Measurements from ENCODE around the gene OTOGL.

Gene OTOGL

GRCh38 chr12:80412343-80412953 lies 313.1 kb downstream of the OTOGL start:
- TF ChIP-seq, protein P1, sequence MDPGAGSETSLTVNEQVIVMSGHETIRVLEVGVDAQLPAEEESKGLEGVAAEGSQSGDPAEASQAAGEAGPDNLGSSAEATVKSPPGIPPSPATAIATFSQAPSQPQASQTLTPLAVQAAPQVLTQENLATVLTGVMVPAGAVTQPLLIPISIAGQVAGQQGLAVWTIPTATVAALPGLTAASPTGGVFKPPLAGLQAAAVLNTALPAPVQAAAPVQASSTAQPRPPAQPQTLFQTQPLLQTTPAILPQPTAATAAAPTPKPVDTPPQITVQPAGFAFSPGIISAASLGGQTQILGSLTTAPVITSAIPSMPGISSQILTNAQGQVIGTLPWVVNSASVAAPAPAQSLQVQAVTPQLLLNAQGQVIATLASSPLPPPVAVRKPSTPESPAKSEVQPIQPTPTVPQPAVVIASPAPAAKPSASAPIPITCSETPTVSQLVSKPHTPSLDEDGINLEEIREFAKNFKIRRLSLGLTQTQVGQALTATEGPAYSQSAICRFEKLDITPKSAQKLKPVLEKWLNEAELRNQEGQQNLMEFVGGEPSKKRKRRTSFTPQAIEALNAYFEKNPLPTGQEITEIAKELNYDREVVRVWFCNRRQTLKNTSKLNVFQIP (CRISPR knock-in tag; IDR thresholded peaks at IDR 0.05; ENCODE audit: borderline replicate concordance, low read depth), result no peak
- no peak for TF ChIP-seq ISL1 (CRISPR knock-in tag; IDR thresholded peaks at IDR 0.05)
- TF ChIP-seq ZNF565 (CRISPR knock-in tag; conservative IDR thresholded peaks at IDR 0.05; ENCODE audit: low read depth), result no peak
- TF ChIP-seq ZC3H10 (CRISPR knock-in tag; IDR thresholded peaks at IDR 0.05), result no peak
- TF ChIP-seq, protein P2, sequence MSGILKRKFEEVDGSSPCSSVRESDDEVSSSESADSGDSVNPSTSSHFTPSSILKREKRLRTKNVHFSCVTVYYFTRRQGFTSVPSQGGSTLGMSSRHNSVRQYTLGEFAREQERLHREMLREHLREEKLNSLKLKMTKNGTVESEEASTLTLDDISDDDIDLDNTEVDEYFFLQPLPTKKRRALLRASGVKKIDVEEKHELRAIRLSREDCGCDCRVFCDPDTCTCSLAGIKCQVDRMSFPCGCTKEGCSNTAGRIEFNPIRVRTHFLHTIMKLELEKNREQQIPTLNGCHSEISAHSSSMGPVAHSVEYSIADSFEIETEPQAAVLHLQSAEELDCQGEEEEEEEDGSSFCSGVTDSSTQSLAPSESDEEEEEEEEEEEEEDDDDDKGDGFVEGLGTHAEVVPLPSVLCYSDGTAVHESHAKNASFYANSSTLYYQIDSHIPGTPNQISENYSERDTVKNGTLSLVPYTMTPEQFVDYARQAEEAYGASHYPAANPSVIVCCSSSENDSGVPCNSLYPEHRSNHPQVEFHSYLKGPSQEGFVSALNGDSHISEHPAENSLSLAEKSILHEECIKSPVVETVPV (CRISPR knock-in tag; IDR thresholded peaks at IDR 0.05), result no peak
- TF ChIP-seq, protein P3, sequence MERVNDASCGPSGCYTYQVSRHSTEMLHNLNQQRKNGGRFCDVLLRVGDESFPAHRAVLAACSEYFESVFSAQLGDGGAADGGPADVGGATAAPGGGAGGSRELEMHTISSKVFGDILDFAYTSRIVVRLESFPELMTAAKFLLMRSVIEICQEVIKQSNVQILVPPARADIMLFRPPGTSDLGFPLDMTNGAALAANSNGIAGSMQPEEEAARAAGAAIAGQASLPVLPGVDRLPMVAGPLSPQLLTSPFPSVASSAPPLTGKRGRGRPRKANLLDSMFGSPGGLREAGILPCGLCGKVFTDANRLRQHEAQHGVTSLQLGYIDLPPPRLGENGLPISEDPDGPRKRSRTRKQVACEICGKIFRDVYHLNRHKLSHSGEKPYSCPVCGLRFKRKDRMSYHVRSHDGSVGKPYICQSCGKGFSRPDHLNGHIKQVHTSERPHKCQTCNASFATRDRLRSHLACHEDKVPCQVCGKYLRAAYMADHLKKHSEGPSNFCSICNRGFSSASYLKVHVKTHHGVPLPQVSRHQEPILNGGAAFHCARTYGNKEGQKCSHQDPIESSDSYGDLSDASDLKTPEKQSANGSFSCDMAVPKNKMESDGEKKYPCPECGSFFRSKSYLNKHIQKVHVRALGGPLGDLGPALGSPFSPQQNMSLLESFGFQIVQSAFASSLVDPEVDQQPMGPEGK (CRISPR knock-in tag; IDR thresholded peaks at IDR 0.05; ENCODE audit: borderline replicate concordance), result no peak
- TF ChIP-seq TCF4 (CRISPR knock-in tag; IDR thresholded peaks at IDR 0.05; ENCODE audit: borderline replicate concordance), result no peak
- TF ChIP-seq PPARA (CRISPR knock-in tag; IDR thresholded peaks at IDR 0.05; ENCODE audit: borderline replicate concordance), result no peak
- TF ChIP-seq CSDC2 (CRISPR knock-in tag; IDR thresholded peaks at IDR 0.05), result no peak
- TF ChIP-seq ZNF70 (CRISPR knock-in tag; IDR thresholded peaks at IDR 0.05), result no peak
- TF ChIP-seq, protein P4, sequence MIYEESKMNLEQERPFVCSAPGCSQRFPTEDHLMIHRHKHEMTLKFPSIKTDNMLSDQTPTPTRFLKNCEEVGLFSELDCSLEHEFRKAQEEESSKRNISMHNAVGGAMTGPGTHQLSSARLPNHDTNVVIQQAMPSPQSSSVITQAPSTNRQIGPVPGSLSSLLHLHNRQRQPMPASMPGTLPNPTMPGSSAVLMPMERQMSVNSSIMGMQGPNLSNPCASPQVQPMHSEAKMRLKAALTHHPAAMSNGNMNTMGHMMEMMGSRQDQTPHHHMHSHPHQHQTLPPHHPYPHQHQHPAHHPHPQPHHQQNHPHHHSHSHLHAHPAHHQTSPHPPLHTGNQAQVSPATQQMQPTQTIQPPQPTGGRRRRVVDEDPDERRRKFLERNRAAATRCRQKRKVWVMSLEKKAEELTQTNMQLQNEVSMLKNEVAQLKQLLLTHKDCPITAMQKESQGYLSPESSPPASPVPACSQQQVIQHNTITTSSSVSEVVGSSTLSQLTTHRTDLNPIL (CRISPR knock-in tag; IDR thresholded peaks at IDR 0.05; ENCODE audit: low read depth), result no peak
- TF ChIP-seq TSHZ2 (CRISPR knock-in tag; IDR thresholded peaks at IDR 0.05), result no peak
- ATAC-seq, result peak; percentile 88

DNA sequence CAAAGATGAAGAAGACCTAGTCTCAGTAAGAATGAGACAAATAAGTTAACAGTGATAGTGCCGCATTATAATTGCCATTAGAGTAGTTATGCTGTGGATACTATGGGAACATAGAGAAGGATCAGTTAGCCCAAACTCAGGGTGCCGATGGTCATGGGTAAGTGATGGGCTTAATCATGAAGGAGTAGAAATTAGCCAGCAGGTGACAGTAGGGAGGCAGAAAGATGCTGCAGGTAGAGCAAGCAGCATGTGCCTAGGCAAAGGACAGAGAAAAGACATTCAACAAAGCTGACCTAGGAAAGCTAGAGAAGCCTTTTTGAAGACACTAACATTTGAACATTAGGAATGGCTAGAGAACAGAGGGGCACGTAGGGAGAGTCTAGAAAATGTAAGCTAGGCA lies 314.1 kb downstream of the OTOGL start:
- TF ChIP-seq TOX (CRISPR knock-in tag; IDR thresholded peaks at IDR 0.05; ENCODE audit: borderline replicate concordance), result no peak
- no peak for TF ChIP-seq ZNF70 (CRISPR knock-in tag; IDR thresholded peaks at IDR 0.05)
- no peak for TF ChIP-seq ZNF8 (CRISPR knock-in tag; IDR thresholded peaks at IDR 0.05)
- no peak for TF ChIP-seq ESRRG (CRISPR knock-in tag; IDR thresholded peaks at IDR 0.05)
- no peak for TF ChIP-seq SNAI2 (CRISPR knock-in tag; IDR thresholded peaks at IDR 0.05)
- TF ChIP-seq, protein P1 (CRISPR knock-in tag; IDR thresholded peaks at IDR 0.05; ENCODE audit: borderline replicate concordance, low read depth), result no peak
- no peak for TF ChIP-seq ZC3H10 (CRISPR knock-in tag; IDR thresholded peaks at IDR 0.05)
- TF ChIP-seq ZFP3 (CRISPR knock-in tag; IDR thresholded peaks at IDR 0.05), result no peak
- TF ChIP-seq, protein P2 (CRISPR knock-in tag; IDR thresholded peaks at IDR 0.05), result no peak
- TF ChIP-seq ZFP30 (CRISPR knock-in tag; IDR thresholded peaks at IDR 0.05), result no peak
- TF ChIP-seq, protein P3 (CRISPR knock-in tag; IDR thresholded peaks at IDR 0.05; ENCODE audit: borderline replicate concordance), result no peak
- no peak for TF ChIP-seq ZNF565 (CRISPR knock-in tag; conservative IDR thresholded peaks at IDR 0.05; ENCODE audit: low read depth)
- TF ChIP-seq TCF4 (CRISPR knock-in tag; IDR thresholded peaks at IDR 0.05; ENCODE audit: borderline replicate concordance), result no peak
- no peak for ATAC-seq
